DOHH2 (cell line): Measurements from ENCODE around the gene P3H3.

Source experiments
- EZH2phosphoT487 ChIP-seq: fragments of 200-600 bp; sonication (generic); IDR thresholded peaks from 2 replicates; pipeline ENCODE4 v1.6.1; 2017; ENCODE audit warnings: borderline replicate concordance, mild to moderate bottlenecking, antibody characterized with exemption, low read length, moderate library complexity, mixed read lengths
- TF ChIP-seq, protein P1 (sequence below): fragments of 200-600 bp; sonication (generic); IDR thresholded peaks from one replicate; pipeline ENCODE4 v1.5.1; 2014; ENCODE audit warnings: antibody characterized with exemption, mild to moderate bottlenecking, low read depth, low read length; ENCODE audit not compliant: poor library complexity, severe bottlenecking

DNA sequence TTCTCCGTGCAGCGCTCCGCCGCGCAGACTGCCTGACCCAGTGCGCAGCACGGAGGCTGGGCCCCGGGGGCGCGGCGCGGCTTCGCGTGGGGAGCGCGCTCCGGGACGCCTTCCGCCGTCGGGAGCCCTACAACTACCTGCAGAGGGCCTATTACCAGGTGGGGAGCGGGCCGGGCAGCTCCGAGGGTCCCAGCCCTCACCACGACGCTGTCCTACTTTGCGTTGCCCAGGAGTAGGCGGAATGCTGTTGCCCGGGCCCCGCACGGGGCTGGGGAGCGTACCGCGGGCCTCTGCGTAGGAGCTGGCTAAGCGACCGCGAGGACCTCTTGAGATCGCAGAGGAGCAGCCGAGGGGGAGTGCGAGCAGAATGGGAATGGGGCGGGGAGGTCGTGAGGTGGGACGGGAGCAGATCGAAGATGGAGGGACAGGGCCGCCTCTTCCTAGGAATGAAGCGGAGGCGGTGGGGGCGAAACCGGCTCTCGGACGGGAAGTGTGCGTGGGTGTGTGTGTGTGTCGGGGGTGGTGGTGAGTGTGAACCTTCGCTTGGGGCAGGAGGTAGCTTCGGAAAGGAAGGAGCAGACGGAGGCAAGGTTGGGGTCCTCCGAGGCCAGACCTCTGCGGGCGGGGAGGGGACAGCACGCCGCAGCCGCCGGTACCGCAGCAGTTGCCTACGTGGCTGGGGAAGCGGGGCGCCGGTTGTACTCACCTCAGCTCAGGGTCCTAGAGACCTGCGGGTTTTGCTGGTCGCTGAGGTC, 751 bp downstream of the P3H3 start:
- TF ChIP-seq, protein P1, sequence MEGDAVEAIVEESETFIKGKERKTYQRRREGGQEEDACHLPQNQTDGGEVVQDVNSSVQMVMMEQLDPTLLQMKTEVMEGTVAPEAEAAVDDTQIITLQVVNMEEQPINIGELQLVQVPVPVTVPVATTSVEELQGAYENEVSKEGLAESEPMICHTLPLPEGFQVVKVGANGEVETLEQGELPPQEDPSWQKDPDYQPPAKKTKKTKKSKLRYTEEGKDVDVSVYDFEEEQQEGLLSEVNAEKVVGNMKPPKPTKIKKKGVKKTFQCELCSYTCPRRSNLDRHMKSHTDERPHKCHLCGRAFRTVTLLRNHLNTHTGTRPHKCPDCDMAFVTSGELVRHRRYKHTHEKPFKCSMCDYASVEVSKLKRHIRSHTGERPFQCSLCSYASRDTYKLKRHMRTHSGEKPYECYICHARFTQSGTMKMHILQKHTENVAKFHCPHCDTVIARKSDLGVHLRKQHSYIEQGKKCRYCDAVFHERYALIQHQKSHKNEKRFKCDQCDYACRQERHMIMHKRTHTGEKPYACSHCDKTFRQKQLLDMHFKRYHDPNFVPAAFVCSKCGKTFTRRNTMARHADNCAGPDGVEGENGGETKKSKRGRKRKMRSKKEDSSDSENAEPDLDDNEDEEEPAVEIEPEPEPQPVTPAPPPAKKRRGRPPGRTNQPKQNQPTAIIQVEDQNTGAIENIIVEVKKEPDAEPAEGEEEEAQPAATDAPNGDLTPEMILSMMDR = no peak
- peak; percentile 98; the same call in 1 of the 2 replicates for TF ChIP-seq EZH2phosphoT487
